HepG2 (cell line): ENCODE measurements around the gene LYZL6. TPM values are rescaled to one million over a fixed set of nuclear protein-coding genes. Genes with fewer than 3 reads are reported as not detected.

Experiments
- CCAR2 ChIP-seq: fragments of 200-400 bp; formaldehyde crosslinking; optimal IDR thresholded peaks from 2 replicates; pipeline ENCODE3; 2018; ENCODE audit warnings: low read depth, mild to moderate bottlenecking, low read length, moderate library complexity
- GFI1 ChIP-seq: sonication (generic); formaldehyde crosslinking; IDR thresholded peaks from 2 replicates; pipeline ENCODE4 v1.5.0; 2020; ENCODE audit warnings: missing genetic modification reagents, mild to moderate bottlenecking, borderline replicate concordance
- HDAC1 ChIP-seq: sonication (generic); formaldehyde crosslinking; IDR thresholded peaks from 2 replicates; pipeline ENCODE4 v1.5.1; 2020; ENCODE audit warnings: mild to moderate bottlenecking, missing genetic modification reagents
- IKZF1 ChIP-seq: fragments of 450-650 bp; IDR thresholded peaks from 2 replicates; pipeline ENCODE4 v1.7.1; 2016
- NCOA5 ChIP-seq: sonication (generic); formaldehyde crosslinking; IDR thresholded peaks from 2 replicates; pipeline ENCODE4 v1.4.0; 2020; ENCODE audit warnings: missing genetic modification reagents
- POLR2G ChIP-seq: fragments of 200-400 bp; formaldehyde crosslinking; IDR thresholded peaks from 2 replicates; pipeline ENCODE4 v1.6.1; 2018; ENCODE audit warnings: mild to moderate bottlenecking, low read depth, low read length, moderate library complexity
- SOX13 ChIP-seq, 3 experiments: fragments of 450-650 bp in 1 of 3; sonication (generic) in 1 of 3; formaldehyde crosslinking in 1 of 3; IDR thresholded peaks in 2 of 3; conservative IDR thresholded peaks in 1 of 3; 2 replicates each; pipeline versions ENCODE4 v1.5.0 to v1.6.1; 2016 to 2020; ENCODE audit warnings: antibody characterized with exemption in 1 of 3, mild to moderate bottlenecking in 1 of 3, missing compliant biosample characterization in 1 of 3, missing genetic modification reagents in 1 of 3, moderate library complexity in 1 of 3
- TEAD2 ChIP-seq: sonication (generic); formaldehyde crosslinking; IDR thresholded peaks from 2 replicates; pipeline ENCODE4 v1.9.0; 2021; ENCODE audit warnings: missing genetic modification reagents
- TSC22D2 ChIP-seq: sonication (generic); formaldehyde crosslinking; IDR thresholded peaks from 2 replicates; pipeline ENCODE4 v1.5.1; 2020; ENCODE audit warnings: missing genetic modification reagents, mild to moderate bottlenecking, borderline replicate concordance
- ZNF136 ChIP-seq: sonication (generic); formaldehyde crosslinking; IDR thresholded peaks from 2 replicates; pipeline ENCODE4 v1.8.1; 2022; ENCODE audit warnings: low read depth, mild to moderate bottlenecking, moderate library complexity, missing genetic modification reagents
- ZNF143 ChIP-seq: sonication (generic); formaldehyde crosslinking; IDR thresholded peaks from 2 replicates; pipeline ENCODE4 v1.4.0; 2020; ENCODE audit warnings: missing genetic modification reagents
- ZNF207 ChIP-seq: fragments of 450-650 bp; IDR thresholded peaks from 2 replicates; pipeline ENCODE4 v1.6.1; 2016; ENCODE audit warnings: antibody characterized with exemption, borderline replicate concordance
- ZNF354B ChIP-seq: sonication (generic); formaldehyde crosslinking; IDR thresholded peaks from 2 replicates; pipeline ENCODE4 v1.8.0; 2022; ENCODE audit warnings: mild to moderate bottlenecking, missing genetic modification reagents
- ZNF567 ChIP-seq: sonication (generic); formaldehyde crosslinking; IDR thresholded peaks from 2 replicates; pipeline ENCODE4 v1.8.1; 2023; ENCODE audit warnings: mild to moderate bottlenecking, missing genetic modification reagents, borderline replicate concordance
- ZNF724P ChIP-seq: sonication (generic); formaldehyde crosslinking; IDR thresholded peaks from 2 replicates; pipeline ENCODE4 v1.8.0; 2022; ENCODE audit warnings: missing genetic modification reagents, borderline replicate concordance
- ZNF780A ChIP-seq: sonication (generic); formaldehyde crosslinking; IDR thresholded peaks from 2 replicates; pipeline ENCODE4 v1.8.0; 2022; ENCODE audit warnings: mild to moderate bottlenecking, missing genetic modification reagents, moderate library complexity
- ZNF781 ChIP-seq: sonication (generic); formaldehyde crosslinking; IDR thresholded peaks from 2 replicates; pipeline ENCODE4 v1.5.1; 2020; ENCODE audit warnings: borderline replicate concordance, mild to moderate bottlenecking, missing genetic modification reagents; ENCODE audit errors: not compliant biosample characterization
- ZNF839 ChIP-seq: sonication (generic); formaldehyde crosslinking; IDR thresholded peaks from 2 replicates; pipeline ENCODE4 v1.4.0; 2020; ENCODE audit warnings: missing genetic modification reagents, mild to moderate bottlenecking, borderline replicate concordance
- polyA plus RNA-seq, 8 experiments: library from polyadenylated mRNA; depleted of rRNA in 3 of 8; stranded (reverse) in 7 of 8; unstranded in 1 of 8; fragments of >200 nt; fragmentation: Illumina TruSeq in 4 of 8; extraction: Trizol in 4 of 8; gene quantifications; 2 replicates each; pipeline versions ENCODE4 v1.2.1 to v1.2.3, GENCODE V29; 2011 to 2016; ENCODE audit warnings: low read depth in 4 of 8, missing spikeins in 1 of 8, mixed read lengths in 1 of 8; ENCODE audit not compliant: insufficient read depth in 1 of 8
- total RNA-seq, 5 experiments: library from RNA; depleted of rRNA; stranded (reverse); fragments of >200 nt; fragmentation: Illumina TruSeq; extraction: Trizol; gene quantifications; 2 replicates each; pipeline ENCODE4 v1.2.3, GENCODE V29; 2016; ENCODE audit warnings: low read depth in 1 of 5
- TF ChIP-seq, protein P1 (sequence below): sonication (generic); formaldehyde crosslinking; IDR thresholded peaks from 2 replicates; pipeline ENCODE4 v1.5.1; 2020; ENCODE audit warnings: mild to moderate bottlenecking, missing genetic modification reagents, borderline replicate concordance
- TF ChIP-seq, protein P2 (sequence below): IDR thresholded peaks from 2 replicates; pipeline ENCODE4 v1.6.1; 2016; ENCODE audit warnings: missing compliant biosample characterization, missing genetic modification reagents, borderline replicate concordance
- TF ChIP-seq, protein P3 (sequence below): sonication (generic); formaldehyde crosslinking; IDR thresholded peaks from 2 replicates; pipeline ENCODE4 v1.4.0; 2020; ENCODE audit warnings: missing genetic modification reagents, mild to moderate bottlenecking, borderline replicate concordance

The LYZL6 gene
- total and polyA plus RNA-seq, 2 of the 13 experiments (the other 11 are each of a cell fraction or from before 2014, with no cell fraction given) = not detected

DNA sequence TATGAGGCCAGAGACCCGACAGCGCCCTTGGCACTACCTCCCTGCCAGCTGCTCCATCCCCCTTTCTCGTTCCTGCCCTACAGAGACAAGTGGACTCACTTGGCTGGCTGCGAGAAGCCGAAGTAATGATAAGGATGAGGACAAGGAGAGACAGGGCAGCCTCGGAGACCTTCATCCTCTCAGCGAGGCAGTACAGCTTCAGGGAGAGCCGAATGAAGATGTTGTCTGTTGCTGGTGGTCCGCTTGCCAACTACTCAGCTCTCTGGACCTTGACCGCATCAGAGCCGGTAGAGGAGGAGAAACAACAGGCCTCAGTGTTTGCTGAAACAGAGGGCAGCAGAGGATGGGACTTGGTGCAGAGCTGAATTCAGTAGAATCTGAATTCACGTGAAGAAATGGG lies 37.7 kb upstream of the LYZL6 start, which contains the start of gene CCL16 (continued):
- TF ChIP-seq, protein P1, sequence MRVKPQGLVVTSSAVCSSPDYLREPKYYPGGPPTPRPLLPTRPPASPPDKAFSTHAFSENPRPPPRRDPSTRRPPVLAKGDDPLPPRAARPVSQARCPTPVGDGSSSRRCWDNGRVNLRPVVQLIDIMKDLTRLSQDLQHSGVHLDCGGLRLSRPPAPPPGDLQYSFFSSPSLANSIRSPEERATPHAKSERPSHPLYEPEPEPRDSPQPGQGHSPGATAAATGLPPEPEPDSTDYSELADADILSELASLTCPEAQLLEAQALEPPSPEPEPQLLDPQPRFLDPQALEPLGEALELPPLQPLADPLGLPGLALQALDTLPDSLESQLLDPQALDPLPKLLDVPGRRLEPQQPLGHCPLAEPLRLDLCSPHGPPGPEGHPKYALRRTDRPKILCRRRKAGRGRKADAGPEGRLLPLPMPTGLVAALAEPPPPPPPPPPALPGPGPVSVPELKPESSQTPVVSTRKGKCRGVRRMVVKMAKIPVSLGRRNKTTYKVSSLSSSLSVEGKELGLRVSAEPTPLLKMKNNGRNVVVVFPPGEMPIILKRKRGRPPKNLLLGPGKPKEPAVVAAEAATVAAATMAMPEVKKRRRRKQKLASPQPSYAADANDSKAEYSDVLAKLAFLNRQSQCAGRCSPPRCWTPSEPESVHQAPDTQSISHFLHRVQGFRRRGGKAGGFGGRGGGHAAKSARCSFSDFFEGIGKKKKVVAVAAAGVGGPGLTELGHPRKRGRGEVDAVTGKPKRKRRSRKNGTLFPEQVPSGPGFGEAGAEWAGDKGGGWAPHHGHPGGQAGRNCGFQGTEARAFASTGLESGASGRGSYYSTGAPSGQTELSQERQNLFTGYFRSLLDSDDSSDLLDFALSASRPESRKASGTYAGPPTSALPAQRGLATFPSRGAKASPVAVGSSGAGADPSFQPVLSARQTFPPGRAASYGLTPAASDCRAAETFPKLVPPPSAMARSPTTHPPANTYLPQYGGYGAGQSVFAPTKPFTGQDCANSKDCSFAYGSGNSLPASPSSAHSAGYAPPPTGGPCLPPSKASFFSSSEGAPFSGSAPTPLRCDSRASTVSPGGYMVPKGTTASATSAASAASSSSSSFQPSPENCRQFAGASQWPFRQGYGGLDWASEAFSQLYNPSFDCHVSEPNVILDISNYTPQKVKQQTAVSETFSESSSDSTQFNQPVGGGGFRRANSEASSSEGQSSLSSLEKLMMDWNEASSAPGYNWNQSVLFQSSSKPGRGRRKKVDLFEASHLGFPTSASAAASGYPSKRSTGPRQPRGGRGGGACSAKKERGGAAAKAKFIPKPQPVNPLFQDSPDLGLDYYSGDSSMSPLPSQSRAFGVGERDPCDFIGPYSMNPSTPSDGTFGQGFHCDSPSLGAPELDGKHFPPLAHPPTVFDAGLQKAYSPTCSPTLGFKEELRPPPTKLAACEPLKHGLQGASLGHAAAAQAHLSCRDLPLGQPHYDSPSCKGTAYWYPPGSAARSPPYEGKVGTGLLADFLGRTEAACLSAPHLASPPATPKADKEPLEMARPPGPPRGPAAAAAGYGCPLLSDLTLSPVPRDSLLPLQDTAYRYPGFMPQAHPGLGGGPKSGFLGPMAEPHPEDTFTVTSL (CRISPR knock-in tag) = 0 out of 2 replicates have a peak, but pooled peaks have one; percentile 3
- no peak for TF ChIP-seq ZNF724P
- TF ChIP-seq, protein P2, sequence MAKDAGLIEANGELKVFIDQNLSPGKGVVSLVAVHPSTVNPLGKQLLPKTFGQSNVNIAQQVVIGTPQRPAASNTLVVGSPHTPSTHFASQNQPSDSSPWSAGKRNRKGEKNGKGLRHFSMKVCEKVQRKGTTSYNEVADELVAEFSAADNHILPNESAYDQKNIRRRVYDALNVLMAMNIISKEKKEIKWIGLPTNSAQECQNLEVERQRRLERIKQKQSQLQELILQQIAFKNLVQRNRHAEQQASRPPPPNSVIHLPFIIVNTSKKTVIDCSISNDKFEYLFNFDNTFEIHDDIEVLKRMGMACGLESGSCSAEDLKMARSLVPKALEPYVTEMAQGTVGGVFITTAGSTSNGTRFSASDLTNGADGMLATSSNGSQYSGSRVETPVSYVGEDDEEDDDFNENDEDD (CRISPR knock-in tag) = no peak
- no peak for TF ChIP-seq ZNF207
- TF ChIP-seq ZNF136 (CRISPR knock-in tag) = 0 out of 2 replicates have a peak, but pooled peaks have one; percentile 61
- TF ChIP-seq IKZF1 = no peak
- TF ChIP-seq, protein P3, sequence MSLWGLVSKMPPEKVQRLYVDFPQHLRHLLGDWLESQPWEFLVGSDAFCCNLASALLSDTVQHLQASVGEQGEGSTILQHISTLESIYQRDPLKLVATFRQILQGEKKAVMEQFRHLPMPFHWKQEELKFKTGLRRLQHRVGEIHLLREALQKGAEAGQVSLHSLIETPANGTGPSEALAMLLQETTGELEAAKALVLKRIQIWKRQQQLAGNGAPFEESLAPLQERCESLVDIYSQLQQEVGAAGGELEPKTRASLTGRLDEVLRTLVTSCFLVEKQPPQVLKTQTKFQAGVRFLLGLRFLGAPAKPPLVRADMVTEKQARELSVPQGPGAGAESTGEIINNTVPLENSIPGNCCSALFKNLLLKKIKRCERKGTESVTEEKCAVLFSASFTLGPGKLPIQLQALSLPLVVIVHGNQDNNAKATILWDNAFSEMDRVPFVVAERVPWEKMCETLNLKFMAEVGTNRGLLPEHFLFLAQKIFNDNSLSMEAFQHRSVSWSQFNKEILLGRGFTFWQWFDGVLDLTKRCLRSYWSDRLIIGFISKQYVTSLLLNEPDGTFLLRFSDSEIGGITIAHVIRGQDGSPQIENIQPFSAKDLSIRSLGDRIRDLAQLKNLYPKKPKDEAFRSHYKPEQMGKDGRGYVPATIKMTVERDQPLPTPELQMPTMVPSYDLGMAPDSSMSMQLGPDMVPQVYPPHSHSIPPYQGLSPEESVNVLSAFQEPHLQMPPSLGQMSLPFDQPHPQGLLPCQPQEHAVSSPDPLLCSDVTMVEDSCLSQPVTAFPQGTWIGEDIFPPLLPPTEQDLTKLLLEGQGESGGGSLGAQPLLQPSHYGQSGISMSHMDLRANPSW = no peak
- TF ChIP-seq POLR2G = peak; percentile 73
- no peak for TF ChIP-seq ZNF781
- no peak for TF ChIP-seq ZNF780A (CRISPR knock-in tag)
- no peak for TF ChIP-seq TEAD2 (CRISPR knock-in tag)
- TF ChIP-seq ZNF567 = no peak
- TF ChIP-seq ZNF839 (CRISPR knock-in tag) = no peak
- no peak for TF ChIP-seq SOX13 (IDR thresholded peaks at IDR 0.05)
- peak in 1 of 2 experiments; percentile 34; a peak in 1 of 4 replicates for TF ChIP-seq SOX13 (CRISPR knock-in tag; conservative IDR thresholded peaks at IDR 0.05 in 1 of 2, IDR thresholded peaks at IDR 0.05 in 1 of 2)
- TF ChIP-seq NCOA5 (CRISPR knock-in tag) = no peak
- no peak for TF ChIP-seq ZNF354B (CRISPR knock-in tag)
- no peak for TF ChIP-seq TSC22D2
- TF ChIP-seq ZNF143 = no peak
- no peak for TF ChIP-seq CCAR2
- TF ChIP-seq GFI1 = no peak
- TF ChIP-seq HDAC1 (CRISPR knock-in tag) = no peak
